ENCODE measurements around the gene CHPF2. TPM values are rescaled to one million over a fixed set of nuclear protein-coding genes. Genes with fewer than 3 reads are reported as not detected.

CHPF2 gene
- total and polyA plus RNA-seq, 2 experiments from 2014 or later = 4.8 to 26.1 TPM

- Mint-ChIP-seq H3K9me3 (no peaks in the 10 kb centered on the region), H3K27me3 (ENCODE audit: insufficient read depth, low read depth, poor library complexity) (peaks cover 3% of the 10 kb centered on the region), H3K36me3 (ENCODE audit: low read depth) (no peaks in the 10 kb centered on the region), H3K4me1 (no peaks in the 10 kb centered on the region), H3K4me3 (no peak overlapping the region), H3K27ac (no peak overlapping the region)
- H3K27me3 ChIP-seq (ENCODE audit: insufficient read depth) = no peaks in the 10 kb centered on the region
- peaks cover 2% of the 10 kb centered on the region; the same call in 1 of the 2 replicates for H3K4me1 ChIP-seq (ENCODE audit: insufficient read depth)
- ATAC-seq (no peak), DNase-seq (ENCODE audit: low spot score) (no peak)
- H3K36me3 ChIP-seq (ENCODE audit: insufficient read depth) = no peaks in the 10 kb centered on the region
- no peaks in the 10 kb centered on the region for H3K9me2 ChIP-seq (ENCODE audit: insufficient read depth)
- H3F3A ChIP-seq (replicated peaks; ENCODE audit: low read depth) = no peaks in the 10 kb centered on the region
- H3K4me3 ChIP-seq = no peak overlapping the region
- TF ChIP-seq STAT1 (IDR thresholded peaks at IDR 0.05; ENCODE audit: unreplicated experiment) (no peak), REST (IDR thresholded peaks at IDR 0.05; ENCODE audit: unreplicated experiment) (no peak), POLR2AphosphoS5 (IDR thresholded peaks at IDR 0.05; ENCODE audit: low read depth) (no peak), ETS1 (IDR thresholded peaks at IDR 0.05) (no peak), CTCF (conservative IDR thresholded peaks at IDR 0.05; ENCODE audit: low read depth in 2 of 2) (no peak), NANOG (IDR thresholded peaks at IDR 0.05; ENCODE audit: borderline replicate concordance) (no peak), ZNF114 (CRISPR knock-in tag; IDR thresholded peaks at IDR 0.05) (no peak)
- no peak overlapping the region for H3K4me2 ChIP-seq
- no peaks in the 10 kb centered on the region for H3K79me2 ChIP-seq (replicated peaks; ENCODE audit: insufficient read depth)
- H3K27ac ChIP-seq (ENCODE audit: low read depth) = no peak overlapping the region
- no peak overlapping the region for H2AFZ ChIP-seq
- no peaks in the 10 kb centered on the region for H4K20me1 ChIP-seq (replicated peaks; ENCODE audit: insufficient read depth)
These were observed 40.2 kb upstream of the CHPF2 start for GRCh38 chr7:151192002-151192539.

- Histone ChIP-seq H3K27me3 (ENCODE audit: insufficient read depth) (no peaks in the 10 kb centered on the region), H3K4me3 (no peak overlapping the region), H3K36me3 (ENCODE audit: insufficient read depth) (no peaks in the 10 kb centered on the region), H3K4me1 (ENCODE audit: insufficient read depth) (peaks cover 2% of the 10 kb centered on the region; the same call in 1 of the 2 replicates), H3K9me2 (ENCODE audit: insufficient read depth) (no peaks in the 10 kb centered on the region), H3K4me2 (no peak overlapping the region), H3K79me2 (replicated peaks; ENCODE audit: insufficient read depth) (no peaks in the 10 kb centered on the region), H3K27ac (ENCODE audit: low read depth) (no peak overlapping the region), H4K20me1 (replicated peaks; ENCODE audit: insufficient read depth) (no peaks in the 10 kb centered on the region), H3F3A (replicated peaks; ENCODE audit: low read depth) (no peaks in the 10 kb centered on the region), H2AFZ (no peak overlapping the region)
- H3K4me1 Mint-ChIP-seq = no peaks in the 10 kb centered on the region
- TF ChIP-seq CTCF (conservative IDR thresholded peaks at IDR 0.05; ENCODE audit: low read depth in 2 of 2) (no peak), ZNF114 (CRISPR knock-in tag; IDR thresholded peaks at IDR 0.05) (no peak), JUNB (IDR thresholded peaks at IDR 0.05; ENCODE audit: unreplicated experiment) (no peak)
- ATAC-seq (no peak), DNase-seq (ENCODE audit: low spot score) (no peak)
- no peaks in the 10 kb centered on the region for H3K36me3 Mint-ChIP-seq (ENCODE audit: low read depth)
- peaks cover under 1% of the 10 kb centered on the region for H3K27me3 Mint-ChIP-seq (ENCODE audit: insufficient read depth, low read depth, poor library complexity)
- no peak overlapping the region for H3K4me3 Mint-ChIP-seq
- H3K9me3 Mint-ChIP-seq = no peaks in the 10 kb centered on the region
- no peak overlapping the region for H3K27ac Mint-ChIP-seq
These were observed 38.9 kb upstream of the CHPF2 start for GRCh38 chr7:151193203-151193978.

All from GM23338 (cell line).